PC-3 (cell line): ENCODE results near the gene SIPA1L3. TPM values are rescaled to one million over a fixed set of nuclear protein-coding genes. Genes with fewer than 3 reads are reported as not detected.

Experiments
- ATAC-seq: fragments of 200-7000 bp; cut with Tn5 transposase; 2 replicates; pipeline ENCODE4 v1.9.1; 2020; ENCODE audit warnings: mild to moderate bottlenecking, moderate library complexity
- BruUV-seq: library from RNA; stranded (reverse); fragments of 400-500 nt; replicated peaks from 2 replicates; lab custom pipeline; 2021; lab: Mats Ljungman, UMichigan
- CTCF ChIA-PET: fragments of 300-600 bp; sonication (Branson Sonifier 250); formaldehyde crosslinking; loops from one replicate; lab custom pipeline; 2022; ENCODE audit warnings: antibody characterized with exemption; lab: Charles Lee
- POLR2A ChIA-PET: fragments of 300-600 bp; sonication (Branson Sonifier 250); formaldehyde crosslinking; loops from one replicate; lab custom pipeline; 2022; ENCODE audit warnings: antibody characterized with exemption; ENCODE audit not compliant: unreplicated experiment; lab: Charles Lee
- DNase-seq: peaks from one replicate; pipeline ENCODE4 v3.0.0-alpha.2; 2015
- H2AFZ ChIP-seq: fragments of 300-600 bp; sonication (generic); 2 replicates; pipeline ENCODE4 v1.6.0; 2016; ENCODE audit warnings: antibody characterized with exemption, low read length
- H3F3A ChIP-seq: fragments of 300-600 bp; sonication (generic); one replicate; pipeline ENCODE4 v1.6.0; 2017; ENCODE audit warnings: antibody characterized with exemption, low read length, control low read depth, mild to moderate bottlenecking; ENCODE audit not compliant: unreplicated experiment
- H3K27ac ChIP-seq: fragments of 300-600 bp; sonication (generic); 2 replicates; pipeline ENCODE4 v1.5.1; 2016; ENCODE audit warnings: mild to moderate bottlenecking, low read length
- H3K27me3 ChIP-seq: fragments of 300-600 bp; sonication (generic); 2 replicates; pipeline ENCODE4 v1.6.1; 2016; ENCODE audit warnings: low read length, mixed read lengths
- H3K36me3 ChIP-seq: fragments of 300-600 bp; sonication (generic); 2 replicates; pipeline ENCODE4 v1.6.1; 2016; ENCODE audit warnings: low read depth, mixed run types, low read length, mixed read lengths
- H3K4me1 ChIP-seq: fragments of 300-600 bp; sonication (generic); 2 replicates; pipeline ENCODE4 v1.5.1; 2016; ENCODE audit warnings: low read length; ENCODE audit not compliant: insufficient read depth
- H3K4me2 ChIP-seq: fragments of 300-600 bp; sonication (generic); 2 replicates; pipeline ENCODE4 v1.6.0; 2016; ENCODE audit warnings: low read length
- H3K4me3 ChIP-seq: fragments of 300-600 bp; sonication (generic); 2 replicates; pipeline ENCODE4 v1.5.1; 2016; ENCODE audit warnings: mild to moderate bottlenecking, low read length, mixed read lengths
- H3K79me2 ChIP-seq: fragments of 300-600 bp; sonication (generic); 2 replicates; pipeline ENCODE4 v1.6.1; 2017; ENCODE audit warnings: low read length, mixed read lengths
- H3K9ac ChIP-seq: fragments of 300-600 bp; sonication (generic); 2 replicates; pipeline ENCODE4 v1.6.0; 2016; ENCODE audit warnings: mild to moderate bottlenecking, low read length
- H3K9me2 ChIP-seq: fragments of 300-600 bp; sonication (generic); replicated peaks from 2 replicates; pipeline ENCODE4 v1.6.1; 2016; ENCODE audit warnings: mixed run types, low read length, mixed read lengths
- H3K9me3 ChIP-seq: fragments of 300-600 bp; sonication (generic); 2 replicates; pipeline ENCODE4 v1.6.1; 2016; ENCODE audit warnings: low read length, mixed read lengths
- H4K20me1 ChIP-seq: fragments of 300-600 bp; sonication (generic); 2 replicates; pipeline ENCODE4 v1.6.1; 2016; ENCODE audit warnings: low read length, mixed read lengths
- CTCF ChIP-seq: fragments of 300-600 bp; sonication (generic); conservative IDR thresholded peaks from 2 replicates; pipeline ENCODE4 v1.5.1; 2017; ENCODE audit warnings: antibody characterized with exemption, low read depth, mild to moderate bottlenecking, low read length
- EZH2 ChIP-seq: fragments of 300-600 bp; sonication (generic); IDR thresholded peaks from one replicate; pipeline ENCODE4 v1.6.1; 2017; ENCODE audit warnings: antibody characterized with exemption, mild to moderate bottlenecking, low read length; ENCODE audit not compliant: unreplicated experiment
- EZH2phosphoT487 ChIP-seq: fragments of 300-600 bp; sonication (generic); IDR thresholded peaks from 2 replicates; pipeline ENCODE4 v1.6.1; 2018; ENCODE audit warnings: mild to moderate bottlenecking, antibody characterized with exemption, low read length, borderline replicate concordance
- intact Hi-C: fragments of 100-400 bp; cut with micrococcal nuclease; formaldehyde crosslinking; loops from 2 replicates; pipeline ENCODE4 v1.9.0; 2023
- total RNA-seq: library from RNA; depleted of rRNA; stranded (reverse); fragments of >200 nt; gene quantifications from 2 replicates; pipeline ENCODE4 v1.2.3, GENCODE V29; 2014

SIPA1L3 gene
- total RNA-seq, 1 experiment from 2014 or later = 38.7 TPM

- Histone ChIP-seq H3K9me2 (no peaks in the 10 kb centered on the region), H3K4me1 (no peaks in the 10 kb centered on the region), H3K79me2 (no peaks in the 10 kb centered on the region), H3K27ac (no peak overlapping the region), H4K20me1 (no peaks in the 10 kb centered on the region), H3K36me3 (no peaks in the 10 kb centered on the region), H3K27me3 (no peaks in the 10 kb centered on the region), H3K4me2 (no peak overlapping the region), H2AFZ (no peak overlapping the region), H3K9me3 (no peaks in the 10 kb centered on the region), H3K4me3 (no peak overlapping the region), H3K9ac (no peak overlapping the region), H3F3A (no peaks in the 10 kb centered on the region)
- ChIA-PET POLR2A (no interaction called here), CTCF (no interaction called here)
- TF ChIP-seq EZH2 (no peak), EZH2phosphoT487 (no peak), CTCF (no peak)
- intact Hi-C loops = no loop called here
- BruUV-seq = no TSS peak
- DNase-seq (peak; percentile 44), ATAC-seq (no peak)
Measured at GRCh38 chr19:37867831-37868230, 39.2 kb upstream of the SIPA1L3 start.

GRCh38 chr19:37869766-37870340 is 37.2 kb upstream of the SIPA1L3 start:
- no TSS peak for BruUV-seq
- POLR2A ChIA-PET = no interaction called here
- no peak for ATAC-seq

More at GRCh38 chr19:37869766-37870340, 37.2 kb upstream of the SIPA1L3 start:
- no peaks in the 10 kb centered on the region for H3K4me1 ChIP-seq
- TF ChIP-seq CTCF (no peak), EZH2phosphoT487 (no peak), EZH2 (no peak)
- no peaks in the 10 kb centered on the region for H3K36me3 ChIP-seq
- no peaks in the 10 kb centered on the region for H3F3A ChIP-seq
- no peaks in the 10 kb centered on the region for H3K27me3 ChIP-seq
- no peaks in the 10 kb centered on the region for H3K9me3 ChIP-seq
- H4K20me1 ChIP-seq = no peaks in the 10 kb centered on the region
- intact Hi-C loops = no loop called here
- DNase-seq = no peak
- H3K4me2 ChIP-seq = no peak overlapping the region
- no peak overlapping the region for H3K4me3 ChIP-seq
- no peaks in the 10 kb centered on the region for H3K9me2 ChIP-seq
- CTCF ChIA-PET = no interaction called here
- H2AFZ ChIP-seq = no peak overlapping the region
- no peak overlapping the region for H3K9ac ChIP-seq
- H3K79me2 ChIP-seq = no peaks in the 10 kb centered on the region
- no peak overlapping the region for H3K27ac ChIP-seq
